ENCODE measurements around the gene FOXQ1. TPM values are rescaled to one million over a fixed set of nuclear protein-coding genes. Genes with fewer than 3 reads are reported as not detected.

Gene FOXQ1
- total and polyA plus RNA-seq, 2 of the 13 experiments (the other 11 are each of a cell fraction or from before 2014, with no cell fraction given): 35.2 to 39.8 TPM

DNA sequence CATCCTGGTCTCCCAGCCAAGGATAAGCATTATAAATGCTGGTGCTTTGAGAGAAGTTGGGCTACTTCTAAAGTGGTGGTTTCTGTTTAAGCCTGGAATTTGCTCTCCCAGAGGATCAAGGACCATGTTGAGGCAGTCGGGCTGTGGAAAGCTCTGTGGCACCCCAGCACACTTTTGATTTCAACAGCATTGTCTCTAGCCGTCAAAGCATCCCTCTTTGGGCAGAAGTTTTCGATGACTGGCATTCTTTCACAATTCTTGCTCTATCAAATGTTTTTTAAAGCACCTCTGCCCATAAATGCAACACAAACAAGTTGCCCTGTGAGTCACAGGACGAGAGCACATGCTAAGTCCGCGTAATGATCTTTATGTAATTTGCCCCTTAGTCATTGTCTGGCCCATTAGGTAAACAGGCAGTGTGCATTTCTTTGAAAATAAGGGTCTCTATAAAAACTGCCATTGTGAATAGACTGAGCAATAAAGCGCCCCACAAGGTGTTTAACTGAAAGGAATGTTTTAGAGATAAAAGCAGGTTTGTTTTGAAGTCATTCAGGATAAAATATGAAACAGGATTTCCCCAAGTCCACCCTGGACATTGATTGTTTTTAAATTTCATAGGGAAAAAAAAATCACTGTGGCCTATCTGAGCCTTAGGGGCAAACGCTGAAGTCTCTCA is 44.7 kb upstream of the FOXQ1 start (continued):
- TF ChIP-seq, protein P1, sequence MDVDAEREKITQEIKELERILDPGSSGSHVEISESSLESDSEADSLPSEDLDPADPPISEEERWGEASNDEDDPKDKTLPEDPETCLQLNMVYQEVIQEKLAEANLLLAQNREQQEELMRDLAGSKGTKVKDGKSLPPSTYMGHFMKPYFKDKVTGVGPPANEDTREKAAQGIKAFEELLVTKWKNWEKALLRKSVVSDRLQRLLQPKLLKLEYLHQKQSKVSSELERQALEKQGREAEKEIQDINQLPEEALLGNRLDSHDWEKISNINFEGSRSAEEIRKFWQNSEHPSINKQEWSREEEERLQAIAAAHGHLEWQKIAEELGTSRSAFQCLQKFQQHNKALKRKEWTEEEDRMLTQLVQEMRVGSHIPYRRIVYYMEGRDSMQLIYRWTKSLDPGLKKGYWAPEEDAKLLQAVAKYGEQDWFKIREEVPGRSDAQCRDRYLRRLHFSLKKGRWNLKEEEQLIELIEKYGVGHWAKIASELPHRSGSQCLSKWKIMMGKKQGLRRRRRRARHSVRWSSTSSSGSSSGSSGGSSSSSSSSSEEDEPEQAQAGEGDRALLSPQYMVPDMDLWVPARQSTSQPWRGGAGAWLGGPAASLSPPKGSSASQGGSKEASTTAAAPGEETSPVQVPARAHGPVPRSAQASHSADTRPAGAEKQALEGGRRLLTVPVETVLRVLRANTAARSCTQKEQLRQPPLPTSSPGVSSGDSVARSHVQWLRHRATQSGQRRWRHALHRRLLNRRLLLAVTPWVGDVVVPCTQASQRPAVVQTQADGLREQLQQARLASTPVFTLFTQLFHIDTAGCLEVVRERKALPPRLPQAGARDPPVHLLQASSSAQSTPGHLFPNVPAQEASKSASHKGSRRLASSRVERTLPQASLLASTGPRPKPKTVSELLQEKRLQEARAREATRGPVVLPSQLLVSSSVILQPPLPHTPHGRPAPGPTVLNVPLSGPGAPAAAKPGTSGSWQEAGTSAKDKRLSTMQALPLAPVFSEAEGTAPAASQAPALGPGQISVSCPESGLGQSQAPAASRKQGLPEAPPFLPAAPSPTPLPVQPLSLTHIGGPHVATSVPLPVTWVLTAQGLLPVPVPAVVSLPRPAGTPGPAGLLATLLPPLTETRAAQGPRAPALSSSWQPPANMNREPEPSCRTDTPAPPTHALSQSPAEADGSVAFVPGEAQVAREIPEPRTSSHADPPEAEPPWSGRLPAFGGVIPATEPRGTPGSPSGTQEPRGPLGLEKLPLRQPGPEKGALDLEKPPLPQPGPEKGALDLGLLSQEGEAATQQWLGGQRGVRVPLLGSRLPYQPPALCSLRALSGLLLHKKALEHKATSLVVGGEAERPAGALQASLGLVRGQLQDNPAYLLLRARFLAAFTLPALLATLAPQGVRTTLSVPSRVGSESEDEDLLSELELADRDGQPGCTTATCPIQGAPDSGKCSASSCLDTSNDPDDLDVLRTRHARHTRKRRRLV (CRISPR knock-in tag; IDR thresholded peaks at IDR 0.05): no peak
- TF ChIP-seq, protein P2, sequence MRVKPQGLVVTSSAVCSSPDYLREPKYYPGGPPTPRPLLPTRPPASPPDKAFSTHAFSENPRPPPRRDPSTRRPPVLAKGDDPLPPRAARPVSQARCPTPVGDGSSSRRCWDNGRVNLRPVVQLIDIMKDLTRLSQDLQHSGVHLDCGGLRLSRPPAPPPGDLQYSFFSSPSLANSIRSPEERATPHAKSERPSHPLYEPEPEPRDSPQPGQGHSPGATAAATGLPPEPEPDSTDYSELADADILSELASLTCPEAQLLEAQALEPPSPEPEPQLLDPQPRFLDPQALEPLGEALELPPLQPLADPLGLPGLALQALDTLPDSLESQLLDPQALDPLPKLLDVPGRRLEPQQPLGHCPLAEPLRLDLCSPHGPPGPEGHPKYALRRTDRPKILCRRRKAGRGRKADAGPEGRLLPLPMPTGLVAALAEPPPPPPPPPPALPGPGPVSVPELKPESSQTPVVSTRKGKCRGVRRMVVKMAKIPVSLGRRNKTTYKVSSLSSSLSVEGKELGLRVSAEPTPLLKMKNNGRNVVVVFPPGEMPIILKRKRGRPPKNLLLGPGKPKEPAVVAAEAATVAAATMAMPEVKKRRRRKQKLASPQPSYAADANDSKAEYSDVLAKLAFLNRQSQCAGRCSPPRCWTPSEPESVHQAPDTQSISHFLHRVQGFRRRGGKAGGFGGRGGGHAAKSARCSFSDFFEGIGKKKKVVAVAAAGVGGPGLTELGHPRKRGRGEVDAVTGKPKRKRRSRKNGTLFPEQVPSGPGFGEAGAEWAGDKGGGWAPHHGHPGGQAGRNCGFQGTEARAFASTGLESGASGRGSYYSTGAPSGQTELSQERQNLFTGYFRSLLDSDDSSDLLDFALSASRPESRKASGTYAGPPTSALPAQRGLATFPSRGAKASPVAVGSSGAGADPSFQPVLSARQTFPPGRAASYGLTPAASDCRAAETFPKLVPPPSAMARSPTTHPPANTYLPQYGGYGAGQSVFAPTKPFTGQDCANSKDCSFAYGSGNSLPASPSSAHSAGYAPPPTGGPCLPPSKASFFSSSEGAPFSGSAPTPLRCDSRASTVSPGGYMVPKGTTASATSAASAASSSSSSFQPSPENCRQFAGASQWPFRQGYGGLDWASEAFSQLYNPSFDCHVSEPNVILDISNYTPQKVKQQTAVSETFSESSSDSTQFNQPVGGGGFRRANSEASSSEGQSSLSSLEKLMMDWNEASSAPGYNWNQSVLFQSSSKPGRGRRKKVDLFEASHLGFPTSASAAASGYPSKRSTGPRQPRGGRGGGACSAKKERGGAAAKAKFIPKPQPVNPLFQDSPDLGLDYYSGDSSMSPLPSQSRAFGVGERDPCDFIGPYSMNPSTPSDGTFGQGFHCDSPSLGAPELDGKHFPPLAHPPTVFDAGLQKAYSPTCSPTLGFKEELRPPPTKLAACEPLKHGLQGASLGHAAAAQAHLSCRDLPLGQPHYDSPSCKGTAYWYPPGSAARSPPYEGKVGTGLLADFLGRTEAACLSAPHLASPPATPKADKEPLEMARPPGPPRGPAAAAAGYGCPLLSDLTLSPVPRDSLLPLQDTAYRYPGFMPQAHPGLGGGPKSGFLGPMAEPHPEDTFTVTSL (CRISPR knock-in tag; IDR thresholded peaks at IDR 0.05; ENCODE audit: borderline replicate concordance): 0 out of 2 replicates have a peak, but pooled peaks have one; percentile 16
- TF ChIP-seq CBX1 (IDR thresholded peaks at IDR 0.05; ENCODE audit: low read depth) (no peak), KLF15 (CRISPR knock-in tag; IDR thresholded peaks at IDR 0.05; ENCODE audit: borderline replicate concordance) (no peak), TBX3 (IDR thresholded peaks at IDR 0.05; ENCODE audit: borderline replicate concordance) (peak; percentile 56; the same call in 1 of the 2 replicates), TOPORS (CRISPR knock-in tag; IDR thresholded peaks at IDR 0.05) (no peak), ZNF101 (CRISPR knock-in tag; IDR thresholded peaks at IDR 0.05; ENCODE audit: borderline replicate concordance, low read depth) (no peak), NPAS2 (CRISPR knock-in tag; IDR thresholded peaks at IDR 0.05; ENCODE audit: borderline replicate concordance) (no peak), MED1 (CRISPR knock-in tag; IDR thresholded peaks at IDR 0.05) (peak; percentile 75), ZNF547 (CRISPR knock-in tag; IDR thresholded peaks at IDR 0.05) (no peak), SRSF9 (IDR thresholded peaks at IDR 0.05; ENCODE audit: borderline replicate concordance, insufficient read depth, low read depth, low read length, poor library complexity, severe bottlenecking) (no peak), ZNF232 (CRISPR knock-in tag; IDR thresholded peaks at IDR 0.05; ENCODE audit: borderline replicate concordance) (no peak), CC2D1A (CRISPR knock-in tag; IDR thresholded peaks at IDR 0.05) (0 out of 2 replicates have a peak, but pooled peaks have one; percentile 62), PAF1 (CRISPR knock-in tag; IDR thresholded peaks at IDR 0.05) (no peak), ATF7-NPFF (CRISPR knock-in tag; IDR thresholded peaks at IDR 0.05; ENCODE audit: low read depth) (no peak), ZNF564 (CRISPR knock-in tag; IDR thresholded peaks at IDR 0.05) (no peak)
- TF ChIP-seq, protein P3, sequence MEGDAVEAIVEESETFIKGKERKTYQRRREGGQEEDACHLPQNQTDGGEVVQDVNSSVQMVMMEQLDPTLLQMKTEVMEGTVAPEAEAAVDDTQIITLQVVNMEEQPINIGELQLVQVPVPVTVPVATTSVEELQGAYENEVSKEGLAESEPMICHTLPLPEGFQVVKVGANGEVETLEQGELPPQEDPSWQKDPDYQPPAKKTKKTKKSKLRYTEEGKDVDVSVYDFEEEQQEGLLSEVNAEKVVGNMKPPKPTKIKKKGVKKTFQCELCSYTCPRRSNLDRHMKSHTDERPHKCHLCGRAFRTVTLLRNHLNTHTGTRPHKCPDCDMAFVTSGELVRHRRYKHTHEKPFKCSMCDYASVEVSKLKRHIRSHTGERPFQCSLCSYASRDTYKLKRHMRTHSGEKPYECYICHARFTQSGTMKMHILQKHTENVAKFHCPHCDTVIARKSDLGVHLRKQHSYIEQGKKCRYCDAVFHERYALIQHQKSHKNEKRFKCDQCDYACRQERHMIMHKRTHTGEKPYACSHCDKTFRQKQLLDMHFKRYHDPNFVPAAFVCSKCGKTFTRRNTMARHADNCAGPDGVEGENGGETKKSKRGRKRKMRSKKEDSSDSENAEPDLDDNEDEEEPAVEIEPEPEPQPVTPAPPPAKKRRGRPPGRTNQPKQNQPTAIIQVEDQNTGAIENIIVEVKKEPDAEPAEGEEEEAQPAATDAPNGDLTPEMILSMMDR (CRISPR knock-in tag; IDR thresholded peaks at IDR 0.05): no peak
